CD8-positive, alpha-beta memory T cell (primary cell): ENCODE results near the gene ITPK1. TPM values are rescaled to one million over a fixed set of nuclear protein-coding genes. Genes with fewer than 3 reads are reported as not detected.
A peak's percentile ranks its signal among the peaks of the same experiment; 100 is the strongest.

ENCODE experiments used
- CTCF ChIA-PET: fragments of 350-600 bp; sonication (Branson Sonifier 250); formaldehyde crosslinking; loops from one replicate; lab custom pipeline; 2021; ENCODE audit warnings: antibody characterized with exemption; lab: Charles Lee
- POLR2A ChIA-PET: fragments of 350-600 bp; sonication (Branson Sonifier 250); formaldehyde crosslinking; loops from one replicate; lab custom pipeline; 2021; ENCODE audit warnings: antibody characterized with exemption; lab: Charles Lee
- DNase-seq, 5 donors: peaks; one replicate each; pipeline versions ENCODE4 v3.0.0 to v3.0.0-alpha.2; 2020 to 2022; ENCODE audit warnings: mixed read lengths in 1 of 5
- H3K27ac ChIP-seq: one replicate; pipeline ENCODE4 v1.7.0; 2013; ENCODE audit warnings: low read depth, mild to moderate bottlenecking, low read length, moderate library complexity
- H3K27me3 ChIP-seq: 2 replicates; pipeline ENCODE4 v1.7.0; 2013; ENCODE audit warnings: low read length, mild to moderate bottlenecking; ENCODE audit not compliant: insufficient read depth, poor library complexity, severe bottlenecking
- H3K36me3 ChIP-seq: 2 replicates; pipeline ENCODE4 v1.7.0; 2013; ENCODE audit warnings: mild to moderate bottlenecking, low read length, moderate library complexity; ENCODE audit not compliant: insufficient read depth
- H3K4me1 ChIP-seq: 2 replicates; pipeline ENCODE4 v1.7.0; 2013; ENCODE audit warnings: mild to moderate bottlenecking, low read length, moderate library complexity; ENCODE audit not compliant: insufficient read depth
- H3K4me3 ChIP-seq: 2 replicates; pipeline ENCODE4 v1.7.0; 2013; ENCODE audit warnings: mild to moderate bottlenecking, low read length
- H3K9me3 ChIP-seq: 2 replicates; pipeline ENCODE4 v1.7.0; 2013; ENCODE audit warnings: mild to moderate bottlenecking, low read length
- H3K27ac Mint-ChIP-seq, 8 donors: one replicate each; pipeline ENCODE4 v1.8.0; 2020 to 2021; ENCODE audit warnings: mixed read lengths in 8 of 8, mild to moderate bottlenecking in 6 of 8, inconsistent platforms in 3 of 8, moderate library complexity in 3 of 8
- H3K27me3 Mint-ChIP-seq, 2 donors: one replicate each; pipeline ENCODE4 v1.8.0; 2020 to 2021; ENCODE audit warnings: mixed read lengths in 2 of 2, mild to moderate bottlenecking in 1 of 2, moderate library complexity in 1 of 2
- H3K36me3 Mint-ChIP-seq, 3 donors: one replicate each; pipeline ENCODE4 v1.8.0; 2020 to 2021; ENCODE audit warnings: mixed read lengths in 3 of 3, inconsistent platforms in 1 of 3, mild to moderate bottlenecking in 1 of 3
- H3K4me1 Mint-ChIP-seq, 3 donors: one replicate each; pipeline ENCODE4 v1.8.0; 2020 to 2021; ENCODE audit warnings: mixed read lengths in 3 of 3, inconsistent platforms in 1 of 3, mild to moderate bottlenecking in 1 of 3
- H3K4me3 Mint-ChIP-seq, 7 donors: one replicate each; pipeline ENCODE4 v1.8.0; 2020 to 2021; ENCODE audit warnings: mixed read lengths in 7 of 7, mild to moderate bottlenecking in 6 of 7, moderate library complexity in 4 of 7, inconsistent platforms in 2 of 7
- H3K9me3 Mint-ChIP-seq, 5 donors: one replicate each; pipeline ENCODE4 v1.8.0; 2020 to 2022; ENCODE audit warnings: mixed read lengths in 5 of 5, mild to moderate bottlenecking in 3 of 5, moderate library complexity in 2 of 5, inconsistent platforms in 1 of 5
- polyA plus RNA-seq: library from polyadenylated mRNA; unstranded; fragments of 300-500 nt; fragmentation: Illumina TruSeq; gene quantifications from one replicate; pipeline ENCODE4 v1.2.3, GENCODE V29; 2021
- total RNA-seq, 2 experiments: library from RNA; stranded (reverse); gene quantifications; one replicate each; pipeline ENCODE4 v1.2.3, GENCODE V29; 2021

The ITPK1 gene
- total and polyA plus RNA-seq, 3 experiments from 2014 or later: 40.4 to 75.1 (median 66.1) TPM

GRCh38 chr14:92932448-92933395, 183.0 kb downstream of the ITPK1 start:
- no peaks in the 10 kb centered on the region for H3K27me3 Mint-ChIP-seq
- no peaks in the 10 kb centered on the region for H3K9me3 Mint-ChIP-seq
- H3K27me3 ChIP-seq: no peaks in the 10 kb centered on the region
- no peak overlapping the region for H3K4me3 Mint-ChIP-seq
- H3K27ac Mint-ChIP-seq: no peak overlapping the region
- no peaks in the 10 kb centered on the region for H3K4me1 ChIP-seq
- H3K4me1 Mint-ChIP-seq: peaks cover 0 to 2% (median 0%) of the 10 kb centered on the region in 3 donors
- H3K9me3 ChIP-seq: no peaks in the 10 kb centered on the region
- no peaks in the 10 kb centered on the region for H3K36me3 ChIP-seq
- POLR2A ChIA-PET: no interaction called here
- CTCF ChIA-PET: no interaction called here
- no peak overlapping the region for H3K4me3 ChIP-seq
- peaks cover 0 to 16% (median 0%) of the 10 kb centered on the region in 3 donors for H3K36me3 Mint-ChIP-seq
- no peak for DNase-seq
- H3K27ac ChIP-seq: no peak overlapping the region

- H3K9me3 ChIP-seq: no peaks in the 10 kb centered on the region
- ChIA-PET POLR2A (no interaction called here), CTCF (no interaction called here)
- Mint-ChIP-seq H3K9me3 (no peaks in the 10 kb centered on the region), H3K27ac (peak overlapping the region in 1 of 8 donors; percentile 19), H3K36me3 (peaks cover 0 to 8% (median 0%) of the 10 kb centered on the region in 3 donors), H3K27me3 (no peaks in the 10 kb centered on the region), H3K4me1 (peaks cover 0 to 2% (median 0%) of the 10 kb centered on the region in 3 donors), H3K4me3 (no peak overlapping the region)
- H3K4me1 ChIP-seq: no peaks in the 10 kb centered on the region
- no peak overlapping the region for H3K27ac ChIP-seq
- no peak overlapping the region for H3K4me3 ChIP-seq
- no peaks in the 10 kb centered on the region for H3K36me3 ChIP-seq
- no peak for DNase-seq
- no peaks in the 10 kb centered on the region for H3K27me3 ChIP-seq
Measured at GRCh38 chr14:92931681-92932447, 183.9 kb downstream of the ITPK1 start.

- no peak for DNase-seq
- POLR2A ChIA-PET: no interaction called here
- Mint-ChIP-seq H3K27me3 (peaks cover 0 to under 1% of the 10 kb centered on the region in 2 donors), H3K4me3 (no peak overlapping the region), H3K27ac (peak overlapping the region in 2 of 8 donors; percentile 24 to 81), H3K4me1 (peaks cover 0 to 2% (median 0%) of the 10 kb centered on the region in 3 donors), H3K9me3 (no peaks in the 10 kb centered on the region), H3K36me3 (peaks cover 0 to 4% (median 0%) of the 10 kb centered on the region in 3 donors)
- Histone ChIP-seq H3K9me3 (no peaks in the 10 kb centered on the region), H3K36me3 (no peaks in the 10 kb centered on the region), H3K27me3 (no peaks in the 10 kb centered on the region), H3K27ac (no peak overlapping the region), H3K4me1 (no peaks in the 10 kb centered on the region), H3K4me3 (no peak overlapping the region)
- CTCF ChIA-PET: no interaction called here
Measured at GRCh38 chr14:92930737-92931602, 184.8 kb downstream of the ITPK1 start.

- Histone ChIP-seq H3K9me3 (no peaks in the 10 kb centered on the region), H3K27me3 (no peaks in the 10 kb centered on the region), H3K4me1 (no peaks in the 10 kb centered on the region), H3K27ac (no peak overlapping the region), H3K36me3 (no peaks in the 10 kb centered on the region), H3K4me3 (no peak overlapping the region)
- CTCF ChIA-PET: no interaction called here
- H3K27me3 Mint-ChIP-seq: peaks cover 8 to 10% of the 10 kb centered on the region in 2 donors
- POLR2A ChIA-PET: no interaction called here
- no peak overlapping the region for H3K4me3 Mint-ChIP-seq
- H3K36me3 Mint-ChIP-seq: peaks cover 0 to under 1% (median 0%) of the 10 kb centered on the region in 3 donors
- H3K27ac Mint-ChIP-seq: peak overlapping the region in 1 of 8 donors; percentile 73
- H3K9me3 Mint-ChIP-seq: peaks cover 0 to under 1% (median 0%) of the 10 kb centered on the region in 5 donors
- H3K4me1 Mint-ChIP-seq: peaks cover 0 to 2% (median under 1%) of the 10 kb centered on the region in 3 donors
- DNase-seq: no peak
Measured at GRCh38 chr14:92929689-92930608, 185.8 kb downstream of the ITPK1 start.

GRCh38 chr14:92928961-92929688, 186.6 kb downstream of the ITPK1 start:
- Histone ChIP-seq H3K4me1 (no peaks in the 10 kb centered on the region), H3K27me3 (no peaks in the 10 kb centered on the region), H3K9me3 (no peaks in the 10 kb centered on the region), H3K4me3 (no peak overlapping the region), H3K36me3 (no peaks in the 10 kb centered on the region), H3K27ac (no peak overlapping the region)
- CTCF ChIA-PET: interaction anchor here (0.9 kb wide), 1 partner anchor 23 kb away, joined by 3 read pairs; no protein-coding TSS in a partner anchor
- Mint-ChIP-seq H3K4me3 (no peak overlapping the region), H3K9me3 (peaks cover 0 to 2% (median 0%) of the 10 kb centered on the region in 5 donors), H3K27ac (no peak overlapping the region), H3K36me3 (peaks cover 0 to 4% (median 1%) of the 10 kb centered on the region in 3 donors), H3K27me3 (peaks cover 11 to 15% of the 10 kb centered on the region in 2 donors), H3K4me1 (peaks cover 2 to 4% (median 4%) of the 10 kb centered on the region in 3 donors)
- POLR2A ChIA-PET: no interaction called here
- DNase-seq: no peak

GRCh38 chr14:92928258-92928629, 187.5 kb downstream of the ITPK1 start:
- peaks cover 2 to 4% (median 4%) of the 10 kb centered on the region in 3 donors for H3K4me1 Mint-ChIP-seq
- Histone ChIP-seq H3K27ac (no peak overlapping the region), H3K4me3 (no peak overlapping the region), H3K4me1 (no peaks in the 10 kb centered on the region), H3K36me3 (no peaks in the 10 kb centered on the region), H3K27me3 (no peaks in the 10 kb centered on the region), H3K9me3 (no peaks in the 10 kb centered on the region)
- CTCF ChIA-PET: interaction anchor here (0.9 kb wide), 1 partner anchor 24 kb away, joined by 3 read pairs; no protein-coding TSS in a partner anchor
- H3K36me3 Mint-ChIP-seq: peaks cover 0 to 4% (median 1%) of the 10 kb centered on the region in 3 donors
- POLR2A ChIA-PET: no interaction called here
- H3K9me3 Mint-ChIP-seq: peaks cover 0 to 2% (median 0%) of the 10 kb centered on the region in 5 donors
- H3K27ac Mint-ChIP-seq: no peak overlapping the region
- peaks cover 13 to 18% of the 10 kb centered on the region in 2 donors for H3K27me3 Mint-ChIP-seq
- no peak for DNase-seq
- H3K4me3 Mint-ChIP-seq: no peak overlapping the region
